GM19035 (cell line): ENCODE results near the gene TXNL4A.
"Not testable (repeated sequence)": the region's sequence is repeated elsewhere in the genome, so short reads cannot be mapped to it uniquely, and the experiment has no call there.

ENCODE experiments used
- ATAC-seq: cut with Tn5 transposase; IDR thresholded peaks from one replicate; pipeline ENCODE4 v1.9.1; 2021; ENCODE audit not compliant: unreplicated experiment

TXNL4A gene

GRCh38 chr18:80000877-80001276, 12.5 kb upstream of the TXNL4A start:
- no peak for ATAC-seq

GRCh38 chr18:79999701-80000100, 11.3 kb upstream of the TXNL4A start:
- ATAC-seq: not testable (repeated sequence)

- ATAC-seq: no peak
Measured at GRCh38 chr18:79991494-79991893, 3.1 kb upstream of the TXNL4A start.

- ATAC-seq: no peak
Measured at GRCh38 chr18:79989195-79989497, 783 bp upstream of the TXNL4A start.

GRCh38 chr18:79988071-79988450, 302 bp downstream of the TXNL4A start:
- peak; percentile 70 for ATAC-seq

GRCh38 chr18:79987566-79987965, 797 bp downstream of the TXNL4A start:
- ATAC-seq: no peak

GRCh38 chr18:79986726-79987125, 1.6 kb downstream of the TXNL4A start:
- ATAC-seq: no peak

GRCh38 chr18:79985172-79985571, 3.2 kb downstream of the TXNL4A start:
- ATAC-seq: no peak

- no peak for ATAC-seq
Measured at GRCh38 chr18:79983793-79984192, 4.6 kb downstream of the TXNL4A start.

GRCh38 chr18:79983253-79983652, 5.1 kb downstream of the TXNL4A start:
- ATAC-seq: no peak

- no peak for ATAC-seq
Measured at GRCh38 chr18:79982736-79983135, 5.6 kb downstream of the TXNL4A start.

- no peak for ATAC-seq
Measured at GRCh38 chr18:79980585-79980984, 7.8 kb downstream of the TXNL4A start.

- ATAC-seq: no peak
Measured at GRCh38 chr18:79979843-79980242, 8.5 kb downstream of the TXNL4A start.

GRCh38 chr18:79975985-79976680, 12.2 kb downstream of the TXNL4A start:
- no peak for ATAC-seq

GRCh38 chr18:79975043-79975442, 13.3 kb downstream of the TXNL4A start:
- ATAC-seq: no peak

- no peak for ATAC-seq
Measured at GRCh38 chr18:79974025-79974654, 14.2 kb downstream of the TXNL4A start.

- no peak for ATAC-seq
Measured at GRCh38 chr18:79973517-79973916, 14.8 kb downstream of the TXNL4A start.

GRCh38 chr18:79972720-79973119, 15.6 kb downstream of the TXNL4A start:
- no peak for ATAC-seq

- ATAC-seq: no peak
Measured at GRCh38 chr18:79971986-79972385, 16.4 kb downstream of the TXNL4A start.

- ATAC-seq: no peak
Measured at GRCh38 chr18:79971211-79971952, 17.0 kb downstream of the TXNL4A start.

- ATAC-seq: no peak
Measured at GRCh38 chr18:79970419-79971133, 17.8 kb downstream of the TXNL4A start.
